Loucy (cell line): ENCODE results near the gene ITSN1.

Source experiments
- H2AFZ ChIP-seq: fragments of 200-600 bp; sonication (generic); 2 replicates; pipeline ENCODE4 v1.6.0; 2016; ENCODE audit warnings: antibody characterized with exemption, mild to moderate bottlenecking, low read length, moderate library complexity
- H3F3A ChIP-seq: fragments of 200-600 bp; 2 replicates; pipeline ENCODE4 v1.6.0; 2016; ENCODE audit warnings: antibody characterized with exemption, low read depth, mild to moderate bottlenecking
- H3K27me3 ChIP-seq: fragments of 200-600 bp; sonication (generic); 2 replicates; pipeline ENCODE4 v1.6.1; 2014; ENCODE audit warnings: low read length, mild to moderate bottlenecking; ENCODE audit not compliant: insufficient read depth, poor library complexity, severe bottlenecking
- H3K36me3 ChIP-seq: fragments of 200-600 bp; sonication (generic); 2 replicates; pipeline ENCODE4 v1.6.1; 2016; ENCODE audit warnings: low read length; ENCODE audit not compliant: insufficient read depth
- H3K4me1 ChIP-seq: fragments of 200-600 bp; sonication (generic); 2 replicates; pipeline ENCODE4 v1.5.1; 2014; ENCODE audit warnings: low read length, mild to moderate bottlenecking; ENCODE audit not compliant: insufficient read depth, poor library complexity, severe bottlenecking
- H3K4me2 ChIP-seq: fragments of 200-600 bp; sonication (generic); 2 replicates; pipeline ENCODE4 v1.6.0; 2014; ENCODE audit warnings: antibody characterized with exemption, low read length, low read depth, mild to moderate bottlenecking; ENCODE audit not compliant: poor library complexity, severe bottlenecking
- H3K4me3 ChIP-seq: fragments of 200-600 bp; sonication (generic); 2 replicates; pipeline ENCODE4 v1.5.1; 2014; ENCODE audit warnings: low read length, mild to moderate bottlenecking, mixed read lengths; ENCODE audit not compliant: poor library complexity, severe bottlenecking
- H3K79me2 ChIP-seq: fragments of 200-600 bp; sonication (generic); 2 replicates; pipeline ENCODE4 v1.6.1; 2014; ENCODE audit warnings: low read length; ENCODE audit not compliant: insufficient read depth
- H3K9ac ChIP-seq: fragments of 200-600 bp; sonication (generic); 2 replicates; pipeline ENCODE4 v1.6.0; 2014; ENCODE audit warnings: mild to moderate bottlenecking, low read depth, low read length, moderate library complexity; ENCODE audit not compliant: poor library complexity, severe bottlenecking
- H3K9me2 ChIP-seq: fragments of 200-600 bp; sonication (generic); replicated peaks from 2 replicates; pipeline ENCODE4 v1.6.1; 2016; ENCODE audit warnings: low read depth, low read length, mixed read lengths
- H3K9me3 ChIP-seq: fragments of 200-600 bp; sonication (generic); 2 replicates; pipeline ENCODE4 v1.6.1; 2014; ENCODE audit warnings: mild to moderate bottlenecking, antibody characterized with exemption, low read length, low read depth; ENCODE audit not compliant: insufficient read depth
- H4K20me1 ChIP-seq: fragments of 200-600 bp; sonication (generic); 2 replicates; pipeline ENCODE4 v1.6.0; 2014; ENCODE audit warnings: antibody characterized with exemption, low read length, mild to moderate bottlenecking; ENCODE audit not compliant: insufficient read depth, poor library complexity, severe bottlenecking
- EZH2phosphoT487 ChIP-seq: fragments of 200-600 bp; IDR thresholded peaks from 2 replicates; pipeline ENCODE4 v1.6.1; 2018; ENCODE audit warnings: antibody characterized with exemption, mild to moderate bottlenecking, moderate library complexity, borderline replicate concordance
- TF ChIP-seq, protein P1 (sequence below): fragments of 200-600 bp; sonication (generic); conservative IDR thresholded peaks from 2 replicates; pipeline ENCODE4 v1.5.1; 2014; ENCODE audit warnings: mild to moderate bottlenecking, antibody characterized with exemption, low read length

ITSN1 gene

DNA sequence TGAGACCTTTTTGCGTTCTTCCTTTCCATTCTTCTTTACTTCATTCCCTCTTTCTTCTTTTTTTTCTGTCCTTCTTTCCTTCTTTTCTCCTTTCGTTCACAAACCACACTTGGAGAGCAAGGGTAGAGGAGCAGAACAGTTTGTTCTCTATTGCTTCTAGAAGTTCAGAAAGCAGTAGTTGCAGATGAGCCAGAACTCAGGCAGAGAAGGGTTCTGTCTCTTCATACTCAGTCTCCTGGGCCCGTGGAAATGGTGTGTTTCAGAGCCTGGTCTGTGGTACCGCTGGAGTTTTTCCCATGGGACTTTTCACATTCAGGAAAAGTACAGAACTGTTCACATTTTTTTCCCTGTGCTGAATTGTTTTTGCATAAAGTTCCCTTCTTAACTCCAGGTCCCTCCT, 186.3 kb downstream of the ITSN1 start:
- no peak overlapping the region for H2AFZ ChIP-seq
- H3K4me2 ChIP-seq: no peak overlapping the region
- H3F3A ChIP-seq: no peaks in the 10 kb centered on the region
- H3K4me1 ChIP-seq: no peaks in the 10 kb centered on the region
- H3K9ac ChIP-seq: no peak overlapping the region
- no peaks in the 10 kb centered on the region for H4K20me1 ChIP-seq
- no peaks in the 10 kb centered on the region for H3K79me2 ChIP-seq
- TF ChIP-seq, protein P1, sequence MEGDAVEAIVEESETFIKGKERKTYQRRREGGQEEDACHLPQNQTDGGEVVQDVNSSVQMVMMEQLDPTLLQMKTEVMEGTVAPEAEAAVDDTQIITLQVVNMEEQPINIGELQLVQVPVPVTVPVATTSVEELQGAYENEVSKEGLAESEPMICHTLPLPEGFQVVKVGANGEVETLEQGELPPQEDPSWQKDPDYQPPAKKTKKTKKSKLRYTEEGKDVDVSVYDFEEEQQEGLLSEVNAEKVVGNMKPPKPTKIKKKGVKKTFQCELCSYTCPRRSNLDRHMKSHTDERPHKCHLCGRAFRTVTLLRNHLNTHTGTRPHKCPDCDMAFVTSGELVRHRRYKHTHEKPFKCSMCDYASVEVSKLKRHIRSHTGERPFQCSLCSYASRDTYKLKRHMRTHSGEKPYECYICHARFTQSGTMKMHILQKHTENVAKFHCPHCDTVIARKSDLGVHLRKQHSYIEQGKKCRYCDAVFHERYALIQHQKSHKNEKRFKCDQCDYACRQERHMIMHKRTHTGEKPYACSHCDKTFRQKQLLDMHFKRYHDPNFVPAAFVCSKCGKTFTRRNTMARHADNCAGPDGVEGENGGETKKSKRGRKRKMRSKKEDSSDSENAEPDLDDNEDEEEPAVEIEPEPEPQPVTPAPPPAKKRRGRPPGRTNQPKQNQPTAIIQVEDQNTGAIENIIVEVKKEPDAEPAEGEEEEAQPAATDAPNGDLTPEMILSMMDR: no peak
- no peak for TF ChIP-seq EZH2phosphoT487
- H3K9me2 ChIP-seq: no peaks in the 10 kb centered on the region
- H3K4me3 ChIP-seq: no peak overlapping the region
- no peaks in the 10 kb centered on the region for H3K9me3 ChIP-seq
- H3K27me3 ChIP-seq: no peaks in the 10 kb centered on the region
- H3K36me3 ChIP-seq: no peaks in the 10 kb centered on the region

DNA sequence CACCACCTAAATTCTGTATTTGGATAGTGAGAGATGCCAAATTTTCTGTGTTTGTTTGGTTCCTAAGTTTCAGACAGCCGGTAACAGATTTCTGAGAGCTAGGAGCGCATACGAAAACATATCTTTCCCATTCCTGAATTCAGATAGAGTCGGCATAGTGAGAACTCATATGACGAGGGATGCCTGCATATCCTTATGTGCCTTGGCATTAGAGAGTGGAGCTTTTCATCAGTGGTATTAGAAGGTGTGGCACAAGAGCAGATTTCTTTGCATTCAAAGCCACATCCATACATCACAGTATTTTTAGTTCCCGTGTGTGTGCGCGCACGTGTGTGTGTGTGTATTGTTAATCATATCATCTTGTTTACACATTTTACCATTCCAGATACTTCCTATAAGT, 187.5 kb downstream of the ITSN1 start:
- Histone ChIP-seq H3K79me2 (no peaks in the 10 kb centered on the region), H3K27me3 (no peaks in the 10 kb centered on the region)

DNA sequence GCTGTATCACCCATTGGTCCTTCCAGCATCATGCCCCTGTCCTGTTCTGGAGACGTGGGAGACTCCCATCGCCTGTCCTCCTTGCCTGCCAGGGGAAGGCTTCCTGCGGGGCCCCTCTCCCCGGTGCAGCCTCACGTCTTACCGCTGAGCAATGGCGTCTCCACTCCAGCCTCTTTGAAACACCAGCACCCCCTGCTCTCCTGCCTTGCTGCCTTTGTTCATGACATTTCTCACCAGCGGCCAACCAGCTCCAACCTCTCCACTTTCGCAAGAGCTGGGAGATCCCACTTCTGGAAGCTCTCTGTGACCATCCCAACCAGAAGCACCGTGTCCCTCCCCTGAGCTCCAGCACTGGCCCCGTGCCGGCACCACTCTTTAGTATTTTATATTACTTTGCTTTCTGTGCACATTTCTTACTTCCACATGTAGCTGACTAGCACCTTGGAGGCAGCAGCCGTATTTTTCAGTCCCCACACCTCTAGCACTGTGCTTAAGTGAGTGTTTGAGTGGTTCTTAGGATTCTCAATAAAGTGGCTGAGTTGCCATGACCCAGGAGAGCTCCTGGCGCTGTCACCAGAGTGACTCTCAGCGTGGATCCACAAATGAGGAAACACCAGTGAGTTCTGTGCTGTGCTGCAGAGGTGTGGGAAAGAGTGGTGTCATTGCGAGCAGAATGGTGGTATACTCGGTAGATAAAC, 189.8 kb downstream of the ITSN1 start:
- Histone ChIP-seq H3K9me3 (no peaks in the 10 kb centered on the region), H3K4me3 (no peak overlapping the region), H3K36me3 (no peaks in the 10 kb centered on the region), H3K79me2 (no peaks in the 10 kb centered on the region), H4K20me1 (no peaks in the 10 kb centered on the region), H3F3A (no peaks in the 10 kb centered on the region), H3K27me3 (no peaks in the 10 kb centered on the region), H3K9me2 (no peaks in the 10 kb centered on the region), H3K4me1 (peaks cover 9% of the 10 kb centered on the region), H3K4me2 (no peak overlapping the region), H3K9ac (no peak overlapping the region), H2AFZ (no peak overlapping the region)
- TF ChIP-seq, protein P1: no peak
- no peak for TF ChIP-seq EZH2phosphoT487

More for the DNA sequence above, 187.5 kb downstream of the ITSN1 start:
- no peak overlapping the region for H3K4me3 ChIP-seq
- no peak overlapping the region for H3K9ac ChIP-seq
- TF ChIP-seq EZH2phosphoT487: no peak
- TF ChIP-seq, protein P1: no peak
- H3K4me1 ChIP-seq: peaks cover 9% of the 10 kb centered on the region
- no peaks in the 10 kb centered on the region for H4K20me1 ChIP-seq
- no peak overlapping the region for H2AFZ ChIP-seq
- H3K9me2 ChIP-seq: no peaks in the 10 kb centered on the region
- H3K36me3 ChIP-seq: no peaks in the 10 kb centered on the region
- H3K9me3 ChIP-seq: no peaks in the 10 kb centered on the region
- H3F3A ChIP-seq: no peaks in the 10 kb centered on the region
- H3K4me2 ChIP-seq: no peak overlapping the region
